CD4-positive, alpha-beta T cell treated with Interferon alpha-2 for 1 hour (primary cell): Measurements from ENCODE around the gene MRPS25.
"Not testable (repeated sequence)": the region's sequence is repeated elsewhere in the genome, so short reads cannot be mapped to it uniquely, and the experiment has no call there.

ENCODE experiments used
- DNase-seq, 2 donors: peaks; one replicate each; pipeline ENCODE4 v3.0.0-alpha.2; 2020 to 2022

Gene MRPS25

DNA sequence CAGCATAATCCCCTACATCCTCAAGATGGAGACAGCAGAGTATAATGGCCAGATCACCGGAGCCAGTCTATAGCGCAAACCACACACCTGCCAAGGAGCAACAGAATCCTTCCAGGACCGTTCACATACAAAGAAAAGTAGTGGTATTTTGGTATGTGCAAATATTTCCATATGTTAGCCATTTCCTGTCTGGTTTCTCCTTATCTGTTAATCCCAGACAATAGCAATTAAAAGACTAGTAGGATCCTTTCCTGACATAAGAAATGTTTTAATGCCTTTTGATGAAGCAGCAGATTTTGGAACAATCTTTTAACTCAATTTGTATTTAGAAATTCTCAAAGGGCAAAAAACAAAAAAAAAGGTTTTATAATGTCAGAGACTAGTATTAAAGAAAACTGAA is 22.2 kb downstream of the MRPS25 start:
- DNase-seq = no peak

DNA sequence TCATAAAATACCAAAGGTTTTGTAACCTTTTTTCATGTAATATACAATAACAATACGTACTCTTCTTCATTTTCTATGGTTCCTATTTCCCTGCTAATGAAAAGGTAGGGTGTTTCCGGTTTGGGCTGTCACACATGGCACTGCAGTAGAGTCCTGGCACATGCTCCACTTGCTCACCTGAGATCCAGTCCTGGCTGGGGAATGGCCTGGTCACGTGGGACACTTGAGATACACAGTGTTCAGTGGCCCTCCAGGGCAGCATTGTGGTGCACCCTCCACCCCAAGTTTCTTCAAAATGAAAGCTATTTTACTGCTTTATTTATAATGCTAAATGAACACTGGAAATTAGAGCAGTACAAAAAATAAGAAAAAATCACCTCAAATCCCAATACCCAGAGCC is 23.2 kb downstream of the MRPS25 start:
- DNase-seq = no peak

- DNase-seq = no peak
Observed at GRCh38 chr3:15040844-15041243, 24.3 kb downstream of the MRPS25 start.

DNA sequence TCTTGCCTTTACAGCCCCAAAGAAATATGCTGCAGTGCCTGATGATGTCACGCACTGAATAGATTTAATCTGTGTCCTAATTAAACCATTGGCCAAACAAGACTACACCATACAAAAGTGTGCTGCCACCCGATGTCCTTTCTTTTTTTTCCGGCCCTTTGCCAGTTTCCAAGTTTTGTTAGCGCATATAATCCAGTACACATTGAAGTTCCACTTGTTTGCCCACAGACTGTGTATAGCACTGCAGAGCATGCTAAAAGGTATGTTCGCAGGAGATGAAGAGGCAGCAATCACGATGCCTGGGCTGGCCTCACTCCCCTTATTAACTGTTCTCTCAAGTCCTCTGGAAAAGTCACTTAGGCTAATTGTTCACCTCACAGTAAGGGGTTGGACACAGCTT is 26.8 kb downstream of the MRPS25 start:
- no peak for DNase-seq

DNA sequence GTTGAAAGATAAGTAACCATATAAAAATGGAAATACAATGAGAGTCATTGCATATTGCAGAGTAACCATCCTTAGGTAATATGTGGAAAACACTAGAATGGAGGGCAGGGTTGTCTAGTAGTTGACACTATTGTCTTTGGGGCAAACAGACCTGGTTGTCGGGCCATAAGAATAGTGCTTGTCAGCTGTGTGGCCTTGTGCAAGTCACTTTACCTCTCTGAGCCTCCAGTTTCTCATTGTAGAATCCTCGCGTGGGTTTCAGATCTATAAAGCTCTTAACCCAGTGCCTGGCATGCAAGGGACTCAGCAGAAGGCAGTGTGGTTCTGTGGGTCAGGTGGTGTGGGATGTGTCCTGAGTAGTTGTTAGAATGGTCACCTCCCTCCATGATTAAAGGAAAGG is 32.0 kb downstream of the MRPS25 start:
- DNase-seq = no peak

- DNase-seq = no peak
Observed at GRCh38 chr3:15032650-15033049, 32.5 kb downstream of the MRPS25 start.

GRCh38 chr3:15029625-15030024 is 35.5 kb downstream of the MRPS25 start:
- DNase-seq = no peak

- DNase-seq = no peak
Observed at GRCh38 chr3:15023719-15024118, 41.4 kb downstream of the MRPS25 start.

DNA sequence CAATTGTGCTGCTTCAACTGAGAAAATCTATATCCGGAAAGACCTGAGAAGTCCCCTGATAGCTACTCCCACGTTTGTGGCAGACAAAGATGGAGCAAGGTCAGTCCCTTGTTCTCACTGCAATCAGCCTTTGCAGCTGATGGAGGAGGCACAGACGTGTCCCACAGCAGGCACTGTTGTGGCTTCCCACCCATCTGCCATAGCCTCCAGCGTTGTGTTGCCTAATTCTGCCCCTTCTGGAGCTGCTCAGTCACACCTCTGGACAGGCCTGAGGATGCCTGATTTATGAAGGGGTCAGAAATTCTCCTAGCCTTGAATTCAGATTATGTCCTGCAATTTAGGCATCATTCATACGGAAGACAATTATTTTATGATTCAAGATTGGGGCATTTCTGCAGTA is 41.9 kb downstream of the MRPS25 start:
- DNase-seq = no peak

DNA sequence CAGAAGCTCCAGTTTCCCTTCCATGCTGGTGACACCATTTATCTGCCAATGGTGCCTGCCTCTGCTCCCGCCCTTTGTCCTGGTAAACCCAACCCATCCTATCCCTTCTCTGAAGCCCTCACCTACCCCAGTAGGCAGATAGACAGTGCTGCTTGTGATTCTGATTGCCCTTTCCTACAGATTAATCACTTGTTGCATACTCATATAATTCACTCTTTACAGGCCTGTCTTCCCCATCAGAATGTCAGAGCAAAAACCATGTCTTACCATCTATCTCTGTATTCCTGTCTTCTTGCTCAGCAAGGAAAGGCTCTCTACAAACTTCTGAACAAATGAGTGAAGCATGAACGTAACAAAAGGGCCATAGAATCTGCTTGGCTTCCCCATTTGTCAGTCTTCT is 47.9 kb downstream of the MRPS25 start:
- no peak for DNase-seq

- DNase-seq = no peak
Observed at GRCh38 chr3:15015456-15015855, 49.7 kb downstream of the MRPS25 start.

DNA sequence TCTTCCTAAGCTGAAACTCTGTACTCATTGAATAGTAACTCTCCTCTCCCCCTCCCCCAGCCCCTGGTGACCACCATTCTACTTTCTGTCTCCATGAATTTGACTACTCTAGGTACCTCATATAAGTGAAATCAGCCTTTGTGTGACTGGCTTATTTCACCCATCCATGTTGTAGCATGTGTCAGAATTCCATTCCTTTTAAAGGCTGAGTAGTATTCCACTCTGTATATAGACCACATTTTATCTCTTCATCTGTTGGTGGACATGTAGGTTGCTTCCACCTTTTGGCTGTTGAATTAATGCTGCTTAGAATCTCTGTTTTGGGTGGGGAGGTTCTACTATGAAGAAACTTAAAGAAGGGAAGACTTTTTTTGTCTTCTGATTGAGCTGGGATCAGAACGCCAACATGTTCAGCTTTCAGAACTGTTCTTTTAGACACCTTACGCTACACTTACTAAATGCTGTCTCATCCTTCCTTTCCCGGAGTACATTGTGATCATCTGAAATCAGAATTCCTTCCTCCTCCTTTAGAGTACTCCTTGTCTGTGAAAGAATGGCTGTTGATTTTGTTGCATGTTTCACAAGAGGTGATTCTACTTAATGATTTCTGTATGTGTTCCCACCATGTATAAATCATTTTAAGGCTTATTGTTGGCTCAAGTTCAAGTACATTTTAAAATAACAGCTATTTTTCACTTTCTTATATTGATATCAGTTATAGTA is 50.3 kb downstream of the MRPS25 start:
- DNase-seq = no peak

DNA sequence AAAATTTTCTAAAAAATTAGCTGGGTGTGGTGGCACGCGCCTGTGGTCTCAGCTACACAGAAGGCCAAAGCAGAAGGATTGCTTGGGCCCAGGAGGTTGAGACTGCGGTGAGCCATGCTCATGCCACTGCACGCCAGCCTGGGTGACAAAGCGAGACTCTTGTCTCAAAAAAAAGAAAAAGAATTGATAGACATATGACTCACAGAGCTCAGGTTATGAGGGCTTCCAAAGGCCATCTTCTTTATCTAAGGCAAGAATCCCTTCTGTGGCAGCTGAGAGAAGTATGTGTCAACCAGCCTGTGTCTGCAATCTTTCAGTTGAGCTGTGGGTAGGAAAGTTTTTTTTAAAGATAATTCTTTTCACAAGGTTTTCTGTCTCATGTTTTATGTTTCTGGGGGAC is 53.9 kb downstream of the MRPS25 start:
- DNase-seq = no peak

DNA sequence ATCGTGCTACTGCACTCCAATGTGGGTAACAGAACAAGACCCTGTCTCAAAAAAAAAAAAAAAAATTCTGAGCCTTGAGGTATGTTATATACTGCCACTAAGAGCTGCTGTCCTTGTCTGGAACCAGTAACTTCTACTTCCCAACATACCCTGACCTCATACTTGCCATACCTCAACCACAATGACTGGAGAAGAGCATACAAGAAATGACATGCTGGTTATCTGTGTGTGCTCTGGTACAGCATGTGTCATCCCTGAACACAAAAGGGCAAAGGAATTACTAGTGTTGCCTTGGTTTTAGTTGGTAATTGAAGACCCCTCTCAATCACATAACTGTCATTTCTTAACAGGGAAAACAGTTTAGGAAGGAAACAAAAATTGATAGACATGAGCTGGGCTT is 54.5 kb downstream of the MRPS25 start:
- DNase-seq = no peak

DNA sequence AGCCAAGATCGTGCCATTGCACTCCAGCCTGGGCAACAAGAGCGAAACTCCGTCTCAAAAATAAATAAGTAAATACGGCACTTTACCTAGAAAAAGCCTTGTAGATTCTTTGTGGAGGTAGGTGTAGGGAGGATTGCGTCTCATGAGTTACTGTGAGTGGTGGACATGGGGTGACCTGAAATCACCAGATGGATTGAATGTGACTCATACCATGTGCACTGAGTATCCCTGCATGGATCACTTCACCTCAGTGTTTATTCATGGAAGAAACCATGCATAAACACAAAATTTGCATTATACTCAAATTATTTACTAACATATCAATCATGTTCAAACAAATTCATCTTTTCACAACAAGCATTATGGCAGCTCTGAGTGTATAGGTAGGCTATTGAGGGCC is 55.9 kb downstream of the MRPS25 start:
- DNase-seq = no peak

DNA sequence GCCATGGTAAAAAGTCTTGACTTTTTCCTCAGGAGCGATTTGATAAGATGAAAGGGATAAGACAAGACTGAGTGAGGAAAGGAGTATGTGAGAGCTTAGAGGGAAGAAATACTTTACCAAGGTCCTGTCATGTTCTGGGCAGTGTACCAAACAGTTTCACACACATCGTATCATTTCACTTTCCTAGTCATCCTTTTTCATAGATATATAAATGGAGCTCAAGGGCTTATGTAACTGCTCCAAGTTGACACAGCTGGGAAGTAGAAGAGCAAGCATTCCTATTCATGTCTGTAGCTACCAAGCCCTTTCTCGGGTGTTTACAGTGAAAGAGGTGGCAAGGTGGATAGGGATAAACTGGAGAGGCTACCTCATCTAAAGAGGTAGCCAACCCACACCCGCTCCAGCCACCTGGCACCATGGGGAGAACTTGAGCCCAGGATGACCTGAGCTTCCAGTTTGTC is 57.4 kb downstream of the MRPS25 start:
- no peak for DNase-seq

DNA sequence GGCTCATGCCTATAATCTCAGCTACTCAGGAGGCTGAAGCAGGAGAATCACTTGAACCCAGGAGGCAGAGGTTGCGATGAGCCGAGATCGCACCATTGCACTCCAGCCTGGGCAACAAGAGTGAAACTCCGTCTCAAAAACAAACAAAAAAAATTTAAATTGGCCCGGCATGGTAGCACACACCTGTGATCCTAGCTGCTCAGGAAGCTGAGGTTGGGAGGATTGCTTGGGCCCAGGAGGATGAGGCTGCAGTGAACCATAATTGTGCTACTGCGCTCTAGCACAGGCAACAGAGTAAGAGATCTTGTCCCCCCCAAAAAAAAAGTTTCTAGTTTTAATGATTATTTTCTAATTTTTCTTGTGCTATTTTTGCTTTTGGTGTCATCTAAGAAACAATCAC is 65.9 kb downstream of the MRPS25 start:
- not testable (repeated sequence) for DNase-seq
